CD4-positive, alpha-beta T cell treated with Interleukin-17A for 4 hours (primary cell): ENCODE results near the gene CRYAA.
"Not testable (repeated sequence)": the region's sequence is repeated elsewhere in the genome, so short reads cannot be mapped to it uniquely, and the experiment has no call there.

Source experiments
- DNase-seq: peaks from one replicate; pipeline ENCODE4 v3.0.0-alpha.2; 2020; ENCODE audit warnings: mixed read lengths

CRYAA gene

DNA sequence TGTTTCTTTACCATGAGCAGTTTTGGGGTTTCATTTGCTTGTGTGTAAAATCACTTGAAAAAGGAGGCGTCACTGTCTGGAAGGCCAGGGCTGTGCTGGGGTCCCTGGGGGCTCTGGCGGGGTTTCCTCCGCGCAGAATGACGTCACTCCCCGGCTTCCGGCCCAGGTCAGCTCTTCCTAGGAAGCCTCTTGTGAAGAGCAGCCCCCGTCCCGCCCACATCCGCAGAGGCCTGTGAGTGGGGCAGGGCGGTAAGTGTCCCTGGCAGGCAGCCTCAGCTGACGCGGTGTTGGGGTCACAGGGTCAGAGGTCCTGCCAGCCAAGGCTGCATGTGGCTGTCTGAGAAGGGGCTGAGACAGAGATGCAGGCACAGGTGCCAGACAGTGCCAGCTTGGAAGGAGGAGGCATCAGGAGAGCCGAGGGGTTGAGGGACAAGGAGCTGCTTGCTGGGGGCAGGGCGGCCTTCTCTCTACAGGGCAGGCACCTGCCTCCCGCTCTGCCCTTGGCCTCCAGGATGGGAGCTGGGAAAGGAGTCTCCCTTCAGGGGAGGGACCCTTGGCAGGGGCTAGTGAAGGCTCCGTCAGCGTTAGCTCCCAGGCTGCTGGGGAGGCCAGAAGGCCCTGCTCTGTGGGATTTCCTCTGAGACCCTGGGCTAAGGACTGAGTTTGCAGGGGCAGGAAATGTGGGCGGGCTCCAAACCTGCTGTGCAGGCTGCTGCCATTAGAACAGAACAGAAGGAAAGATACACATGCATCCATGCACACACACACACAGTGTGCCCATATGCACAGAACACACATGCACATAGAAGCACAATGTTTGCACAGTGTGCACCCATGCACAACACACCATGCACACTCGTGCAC, 8.5 kb downstream of the CRYAA start:
- not testable (repeated sequence) for DNase-seq

DNA sequence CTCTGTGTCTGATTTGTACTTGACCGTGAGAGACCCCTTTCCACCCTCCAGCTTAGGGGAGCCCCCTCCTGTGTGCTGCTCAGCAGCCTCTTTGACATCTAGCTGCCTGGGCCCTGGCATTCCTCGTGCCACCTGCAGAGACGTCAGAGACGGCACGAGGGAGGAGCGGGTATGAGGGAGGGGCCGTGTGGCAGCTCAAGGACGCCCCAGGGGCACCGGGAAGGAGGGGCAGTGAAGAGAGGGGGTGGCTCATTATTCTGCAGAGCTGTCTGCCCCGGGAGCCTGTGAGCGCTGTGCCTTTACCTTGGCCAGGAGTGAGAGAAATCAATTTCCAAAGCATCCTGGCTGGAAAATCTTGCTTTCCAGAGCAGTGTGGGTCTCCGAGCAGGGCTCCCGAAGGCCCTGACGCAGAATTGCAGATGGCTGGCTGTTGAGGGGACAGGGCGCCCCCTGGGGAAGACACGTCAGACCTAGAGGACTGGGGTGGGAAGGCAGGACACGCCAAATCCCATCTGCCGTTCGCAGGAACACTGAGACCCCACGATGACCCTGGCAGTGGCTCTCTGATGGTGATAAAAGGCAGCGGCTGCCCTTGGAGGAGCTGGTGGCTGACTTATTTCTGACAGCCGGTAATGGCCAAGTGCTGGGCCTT, 9.5 kb downstream of the CRYAA start:
- DNase-seq, result not testable (repeated sequence)

DNA sequence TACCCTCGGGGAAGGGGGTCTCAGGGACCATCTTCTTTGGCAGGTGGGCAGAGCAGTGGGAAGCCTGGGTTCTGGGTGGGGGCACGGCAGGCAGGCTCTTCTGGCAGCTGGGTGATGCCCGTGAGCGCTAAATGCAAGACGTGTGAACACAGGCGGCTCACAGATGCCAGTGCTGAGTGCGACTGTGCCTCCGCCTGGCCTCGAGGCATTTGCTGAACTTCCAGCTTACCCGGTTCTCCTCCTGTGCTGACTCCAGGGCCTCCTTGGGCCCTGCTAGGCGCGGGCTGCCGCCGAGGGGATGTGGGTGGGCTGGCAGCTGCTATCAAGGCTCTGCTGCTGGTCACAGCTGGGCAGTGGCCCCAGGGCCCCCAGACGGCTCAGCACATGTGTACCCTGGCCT, 12.2 kb downstream of the CRYAA start:
- DNase-seq, result not testable (repeated sequence)

- DNase-seq, result not testable (repeated sequence)
Measured at GRCh38 chr21:43187268-43187667, 18.5 kb downstream of the CRYAA start.

DNA sequence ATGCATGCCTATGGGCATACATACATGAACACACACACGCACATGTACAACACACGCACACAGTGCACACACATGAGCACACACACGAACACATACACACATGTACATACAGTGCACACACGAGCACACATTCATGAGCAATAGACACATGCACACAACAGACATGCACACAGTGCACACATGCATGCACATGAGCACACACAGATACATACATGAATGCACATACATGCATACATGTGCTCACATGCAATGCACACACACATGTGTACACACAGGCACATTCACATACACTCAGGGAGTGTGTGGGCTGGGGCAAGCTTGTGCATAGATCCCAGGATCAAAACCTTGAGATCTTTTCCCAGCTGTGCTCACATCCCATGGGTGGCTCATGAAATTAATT, 18.9 kb downstream of the CRYAA start:
- DNase-seq, result no peak

- no peak for DNase-seq
Measured at GRCh38 chr21:43188181-43188580, 19.4 kb downstream of the CRYAA start.

- no peak for DNase-seq
Measured at GRCh38 chr21:43188592-43189210, 19.9 kb downstream of the CRYAA start.

GRCh38 chr21:43189936-43190335, 21.1 kb downstream of the CRYAA start:
- DNase-seq, result no peak

- DNase-seq, result no peak
Measured at GRCh38 chr21:43190544-43190943, 21.7 kb downstream of the CRYAA start.

GRCh38 chr21:43190951-43191350, 22.1 kb downstream of the CRYAA start:
- DNase-seq, result no peak

DNA sequence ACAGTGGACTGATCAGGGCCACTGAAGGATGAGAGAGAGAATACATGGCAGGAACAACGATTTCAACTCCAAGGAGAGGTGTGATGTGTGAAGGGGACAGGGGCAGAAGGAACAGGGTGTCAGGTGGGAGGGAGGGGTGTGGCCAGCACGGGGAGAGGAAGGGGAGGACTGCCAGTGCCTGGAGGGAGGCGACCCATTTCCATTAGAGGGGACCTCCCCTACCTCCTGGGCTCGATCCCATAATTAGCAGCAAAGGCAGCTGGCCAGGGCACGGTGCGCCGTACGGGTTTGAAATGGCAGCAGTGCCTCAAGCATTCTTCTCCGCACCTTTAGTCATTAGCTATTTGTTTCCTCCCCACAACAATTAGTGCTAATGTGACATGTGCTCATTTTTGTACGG, 22.7 kb downstream of the CRYAA start:
- DNase-seq, result no peak

DNA sequence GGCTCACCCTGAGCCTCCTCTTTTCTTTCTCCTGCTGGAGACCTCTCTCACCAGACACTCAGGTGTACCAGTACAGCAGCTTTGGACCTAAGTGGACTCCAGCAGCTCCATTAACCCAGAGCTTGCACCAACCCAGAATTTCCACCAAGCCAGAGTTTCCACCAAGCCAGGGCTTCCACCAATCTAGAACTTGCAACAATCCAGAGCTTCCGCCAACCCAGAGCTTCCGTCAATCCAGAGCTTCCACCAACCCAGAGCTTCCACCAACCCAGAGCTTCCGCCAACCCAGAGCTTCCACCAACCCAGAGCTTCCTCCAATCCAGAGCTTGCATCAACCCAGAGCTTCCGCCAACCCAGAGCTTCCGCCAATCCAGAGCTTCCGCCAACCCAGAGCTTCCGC, 23.2 kb downstream of the CRYAA start:
- no peak for DNase-seq

GRCh38 chr21:43192501-43193081, 23.8 kb downstream of the CRYAA start:
- DNase-seq, result no peak

- DNase-seq, result no peak
Measured at GRCh38 chr21:43193088-43193650, 24.4 kb downstream of the CRYAA start.

GRCh38 chr21:43193651-43194302, 25.0 kb downstream of the CRYAA start:
- no peak for DNase-seq

- no peak for DNase-seq
Measured at GRCh38 chr21:43194303-43195120, 25.7 kb downstream of the CRYAA start.

DNA sequence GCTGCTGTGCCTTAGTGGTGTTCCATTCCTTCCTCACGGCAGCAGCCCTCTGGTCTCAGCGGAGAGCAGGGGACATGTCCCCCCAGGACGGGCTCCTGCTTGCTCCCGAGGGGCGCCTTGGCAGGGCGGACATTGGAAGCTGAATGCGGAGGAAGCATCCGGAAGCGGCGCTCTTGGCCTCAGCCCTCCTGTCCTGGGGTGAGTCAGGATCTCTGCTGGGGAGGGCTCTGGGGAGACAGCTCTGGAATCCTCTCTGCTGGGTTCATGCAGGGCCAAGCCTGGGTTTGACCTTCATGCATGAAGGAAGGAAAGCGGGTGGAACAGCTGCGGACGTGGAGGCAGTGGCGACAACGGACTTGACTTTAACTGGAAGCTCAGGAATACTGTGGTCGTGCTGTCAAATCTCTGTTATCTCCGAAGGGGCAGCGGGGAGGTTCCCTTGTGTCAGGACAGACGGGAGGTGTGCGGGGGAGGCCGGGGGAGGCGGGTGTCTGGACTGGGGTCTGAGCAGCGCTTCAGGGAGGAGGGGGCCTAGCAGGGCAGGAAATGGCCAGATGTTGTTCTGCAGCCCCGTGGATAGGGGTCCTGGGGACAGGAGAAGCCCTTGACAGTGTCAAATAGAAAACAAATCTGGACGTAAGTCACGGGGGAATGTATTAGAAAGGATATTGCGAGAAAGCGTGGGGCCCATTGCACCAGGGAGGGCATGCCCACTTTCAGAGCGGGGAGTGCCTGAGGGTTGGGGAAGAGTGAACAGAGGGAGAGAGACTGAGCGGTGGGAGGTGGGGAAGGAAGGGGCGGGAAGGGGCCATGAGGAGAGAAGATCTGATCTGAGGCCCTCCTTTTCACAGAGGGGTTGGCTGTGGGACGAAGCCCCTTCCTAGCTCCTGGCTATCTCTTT, 26.6 kb downstream of the CRYAA start:
- DNase-seq, result no peak

- DNase-seq, result no peak
Measured at GRCh38 chr21:43196826-43197225, 28.0 kb downstream of the CRYAA start.

GRCh38 chr21:43198376-43198775, 29.6 kb downstream of the CRYAA start:
- no peak for DNase-seq

DNA sequence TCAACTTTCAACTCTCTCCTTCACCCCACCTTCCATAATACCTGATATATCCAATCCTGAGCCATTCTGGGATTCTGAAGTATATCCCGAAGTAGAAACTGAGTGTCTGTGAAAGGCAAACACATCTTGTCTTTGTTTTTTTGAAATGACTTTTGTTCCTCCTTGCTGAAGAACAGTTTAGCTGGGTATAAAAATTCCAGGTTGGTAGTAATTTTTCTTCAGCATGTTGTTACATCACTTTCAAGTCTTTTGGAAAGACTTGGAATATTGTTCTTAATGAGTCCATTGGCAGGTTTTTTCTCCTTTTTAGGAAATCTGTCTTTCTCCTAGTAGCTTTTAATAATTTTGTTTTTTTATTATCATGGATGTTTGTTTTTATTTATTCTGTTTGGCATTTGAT, 32.7 kb downstream of the CRYAA start:
- DNase-seq, result no peak

- no peak for DNase-seq
Measured at GRCh38 chr21:43203591-43203990, 34.8 kb downstream of the CRYAA start.
